HG03175 (cell line): Measurements from ENCODE around the gene APOL6.

Source experiments
- ATAC-seq: cut with Tn5 transposase; IDR thresholded peaks from one replicate; pipeline ENCODE4 v1.9.1; 2021; ENCODE audit warnings: mild to moderate bottlenecking, moderate library complexity; ENCODE audit not compliant: unreplicated experiment

The APOL6 gene, protein sequence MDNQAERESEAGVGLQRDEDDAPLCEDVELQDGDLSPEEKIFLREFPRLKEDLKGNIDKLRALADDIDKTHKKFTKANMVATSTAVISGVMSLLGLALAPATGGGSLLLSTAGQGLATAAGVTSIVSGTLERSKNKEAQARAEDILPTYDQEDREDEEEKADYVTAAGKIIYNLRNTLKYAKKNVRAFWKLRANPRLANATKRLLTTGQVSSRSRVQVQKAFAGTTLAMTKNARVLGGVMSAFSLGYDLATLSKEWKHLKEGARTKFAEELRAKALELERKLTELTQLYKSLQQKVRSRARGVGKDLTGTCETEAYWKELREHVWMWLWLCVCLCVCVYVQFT

DNA sequence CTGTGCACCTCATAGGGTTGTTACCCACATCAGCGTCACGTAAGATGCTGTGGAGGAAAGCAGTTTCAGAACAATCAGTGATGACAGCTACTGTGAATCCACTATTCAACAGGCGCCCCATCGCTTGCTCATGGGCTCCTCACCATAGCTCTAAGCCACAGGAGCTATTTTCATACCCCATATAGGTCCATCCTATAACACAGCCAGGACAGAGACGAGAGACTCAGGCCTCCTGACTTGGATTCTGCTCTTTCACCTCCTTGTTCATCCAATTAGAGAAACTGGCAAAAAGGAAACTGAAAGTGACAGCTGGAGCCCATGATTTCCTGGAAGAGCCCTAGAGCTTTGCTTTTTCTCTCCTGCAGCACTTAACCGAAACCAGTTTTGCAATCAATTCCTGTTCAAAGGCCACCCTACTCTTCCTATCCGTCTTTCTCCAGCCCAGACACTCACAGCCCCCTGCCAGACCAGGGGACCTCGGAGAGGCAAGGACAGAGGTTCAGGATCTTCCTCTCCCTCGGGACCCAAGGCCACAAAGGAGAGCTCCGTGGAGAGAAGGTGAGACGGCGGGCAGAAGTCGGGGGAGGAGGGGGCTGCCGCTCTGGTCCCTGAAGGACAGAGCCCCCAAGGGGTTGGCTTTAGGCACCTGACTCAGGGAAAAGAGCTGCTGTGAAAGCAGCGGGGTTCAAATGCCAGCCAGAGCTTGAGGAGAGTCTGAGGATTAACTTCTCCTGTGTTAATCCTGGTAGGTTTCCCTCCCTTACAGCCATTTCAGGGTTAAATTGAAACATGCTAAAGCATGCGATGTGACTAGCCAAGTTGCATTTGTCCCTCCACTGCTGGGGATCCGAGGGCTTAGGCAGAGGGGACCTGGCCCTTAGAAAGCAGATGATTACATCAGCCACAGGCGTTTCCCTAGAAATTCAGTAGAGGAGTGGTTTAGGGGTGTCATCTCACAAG, at the start of gene APOL6:
Gene APOL6 (plus strand): TSS at position 381 of the 960 bp plus-strand sequence. CDS start 7,980 bp downstream, outside the sequence.
- ATAC-seq = peak; percentile 50

DNA sequence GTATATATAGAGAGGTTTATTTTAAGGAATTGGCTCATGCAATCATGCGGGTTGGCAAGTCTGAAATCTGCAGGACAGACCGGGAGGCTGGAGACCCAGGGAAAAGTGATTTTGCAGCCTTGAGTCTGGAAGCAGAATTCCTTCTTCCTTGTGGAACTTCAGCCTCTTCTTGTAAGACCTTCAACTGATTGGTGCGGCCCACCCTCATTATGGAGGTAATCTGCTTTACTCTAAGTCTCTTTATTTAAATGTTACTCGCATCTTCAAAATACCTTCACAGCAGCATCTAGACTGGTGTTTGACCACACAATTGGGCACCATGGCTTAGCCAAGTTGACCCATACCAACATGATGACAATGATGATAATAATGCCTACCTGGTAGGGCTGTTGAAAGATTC, 48.9 kb upstream of the APOL6 start:
- no peak for ATAC-seq

DNA sequence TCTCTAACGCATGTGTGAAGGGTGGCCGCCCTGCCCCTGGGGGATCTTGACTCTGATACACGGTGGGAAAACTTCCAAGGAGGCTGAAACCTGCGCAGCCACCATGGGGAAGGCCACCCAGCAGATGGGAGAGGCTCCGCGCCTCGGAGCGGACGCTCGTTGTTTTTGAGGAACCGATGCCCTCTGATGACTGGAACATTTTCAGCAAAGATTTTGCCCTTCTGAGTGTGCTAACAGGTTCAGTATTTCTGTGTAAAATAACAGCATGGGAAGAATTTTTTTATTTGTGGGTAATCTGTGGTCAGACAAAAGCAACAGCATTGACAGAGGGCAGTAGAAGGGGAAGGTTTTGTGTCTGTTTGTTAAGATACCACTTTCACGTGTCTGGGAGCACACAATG, 47.8 kb upstream of the APOL6 start:
- no peak for ATAC-seq

DNA sequence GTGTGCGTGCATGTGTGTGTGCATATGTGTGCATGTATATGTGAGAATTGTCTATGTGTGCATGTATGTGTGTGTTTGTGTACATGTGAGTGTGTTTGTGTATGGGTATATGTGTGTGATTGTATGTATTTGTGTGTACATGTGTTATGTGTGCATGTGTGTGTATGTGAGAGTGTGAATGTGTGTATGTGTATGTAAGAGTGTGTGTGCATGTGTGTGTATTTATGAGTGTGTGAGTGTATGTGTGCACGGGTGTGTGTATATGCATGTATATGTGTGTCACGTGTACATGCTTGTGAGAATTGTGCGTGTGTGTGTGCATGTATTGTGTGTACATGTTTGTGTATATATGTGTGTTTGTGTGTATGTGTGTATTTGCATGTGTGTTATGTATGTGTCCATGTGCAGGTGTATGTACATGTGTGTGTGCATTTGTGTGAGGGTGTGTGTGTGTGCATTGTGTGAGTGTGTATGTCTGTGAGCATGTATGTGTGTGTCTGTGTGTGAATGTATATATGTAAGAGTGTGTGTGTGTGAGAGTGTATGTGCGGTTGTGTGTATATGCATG, 47.1 kb upstream of the APOL6 start:
- no peak for ATAC-seq

DNA sequence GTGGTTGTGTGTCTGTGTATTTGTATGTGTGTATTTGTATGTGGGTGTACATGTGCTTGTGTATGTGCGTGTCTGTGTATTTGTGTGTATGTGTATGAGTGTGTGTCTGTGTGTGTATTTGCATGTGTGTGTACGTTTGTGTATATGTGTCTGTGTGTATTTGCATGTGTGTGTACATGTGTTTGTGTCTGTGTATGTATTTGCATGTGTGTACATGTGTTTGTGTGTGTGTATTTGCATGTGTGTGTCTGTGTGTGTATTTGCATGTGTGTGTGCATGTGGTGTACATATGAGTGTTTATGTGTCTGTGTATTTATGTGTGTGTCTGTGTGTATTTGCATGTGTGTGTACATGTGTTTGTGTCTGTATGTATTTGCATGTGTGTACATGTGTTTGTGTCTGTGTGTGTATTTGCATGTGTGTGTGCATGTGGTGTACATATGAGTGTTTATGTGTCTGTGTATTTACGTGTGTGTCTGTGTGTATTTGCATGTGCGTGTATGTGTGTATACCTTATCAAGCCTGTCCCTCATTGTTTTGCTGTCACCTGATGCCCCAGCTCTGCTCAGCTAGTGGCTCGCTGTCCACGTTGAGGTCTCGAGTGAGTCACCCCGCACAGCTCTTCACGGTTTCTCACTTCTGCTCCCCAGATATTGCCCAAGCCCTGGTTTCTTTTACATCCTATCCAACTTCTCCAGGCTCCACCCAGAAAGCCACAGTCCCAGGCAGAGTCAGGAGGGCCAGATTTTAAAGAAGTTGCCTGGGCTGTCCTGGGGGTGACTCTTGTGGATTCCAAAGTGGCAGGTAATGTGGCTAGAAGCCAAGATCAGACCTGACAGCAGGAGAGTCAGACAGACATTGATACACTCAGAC, 46.3 kb upstream of the APOL6 start:
- ATAC-seq = no peak

DNA sequence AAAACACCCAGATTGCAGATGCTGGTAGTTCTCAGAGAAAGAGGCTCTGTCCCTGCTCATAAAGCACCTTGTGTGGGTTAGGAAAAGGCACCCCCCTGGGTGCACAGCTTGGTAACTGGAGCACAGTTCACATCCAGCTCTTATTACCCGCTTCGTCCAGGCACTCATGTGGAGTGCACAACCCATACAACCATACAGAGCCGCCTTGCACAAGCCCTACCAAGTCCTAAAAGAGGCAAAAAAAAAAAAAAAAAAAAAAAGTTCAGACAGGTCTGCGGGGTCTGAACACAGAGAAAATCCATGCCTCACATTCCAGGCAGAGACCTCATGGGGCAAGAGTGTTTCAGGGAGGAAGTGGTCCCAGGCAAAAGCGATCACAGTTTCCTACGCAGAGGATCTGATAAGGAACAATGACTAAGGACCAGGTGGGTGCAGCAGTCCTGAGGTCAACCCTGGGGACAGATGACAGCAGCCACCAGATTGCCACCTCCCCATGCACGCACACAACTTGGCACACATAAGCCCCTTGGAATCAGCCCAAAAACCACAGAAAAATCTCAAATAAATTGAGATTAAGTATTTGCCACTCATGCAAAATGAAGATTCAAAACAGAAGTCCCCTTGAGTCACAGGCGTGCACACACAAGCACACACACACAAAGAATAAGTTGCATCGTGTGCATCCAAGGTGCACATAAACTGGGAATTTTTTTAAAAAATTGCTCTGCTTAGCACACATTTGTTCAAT, 43.5 kb upstream of the APOL6 start:
- no peak for ATAC-seq

DNA sequence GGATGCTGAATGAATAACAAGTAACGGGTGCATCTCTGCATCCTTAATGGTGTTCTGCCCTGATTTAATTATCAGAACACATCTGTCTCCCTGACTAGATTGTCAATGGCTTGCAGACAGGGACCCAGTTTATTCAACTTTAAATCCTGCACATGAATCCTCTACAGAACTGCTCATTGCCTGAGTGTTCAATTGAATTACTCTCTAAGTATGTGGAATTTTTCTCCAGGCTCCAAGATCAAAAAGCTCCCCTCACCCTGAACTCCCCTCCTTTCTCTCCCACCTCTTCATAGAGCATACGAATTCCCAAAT, 42.9 kb upstream of the APOL6 start:
- no peak for ATAC-seq

DNA sequence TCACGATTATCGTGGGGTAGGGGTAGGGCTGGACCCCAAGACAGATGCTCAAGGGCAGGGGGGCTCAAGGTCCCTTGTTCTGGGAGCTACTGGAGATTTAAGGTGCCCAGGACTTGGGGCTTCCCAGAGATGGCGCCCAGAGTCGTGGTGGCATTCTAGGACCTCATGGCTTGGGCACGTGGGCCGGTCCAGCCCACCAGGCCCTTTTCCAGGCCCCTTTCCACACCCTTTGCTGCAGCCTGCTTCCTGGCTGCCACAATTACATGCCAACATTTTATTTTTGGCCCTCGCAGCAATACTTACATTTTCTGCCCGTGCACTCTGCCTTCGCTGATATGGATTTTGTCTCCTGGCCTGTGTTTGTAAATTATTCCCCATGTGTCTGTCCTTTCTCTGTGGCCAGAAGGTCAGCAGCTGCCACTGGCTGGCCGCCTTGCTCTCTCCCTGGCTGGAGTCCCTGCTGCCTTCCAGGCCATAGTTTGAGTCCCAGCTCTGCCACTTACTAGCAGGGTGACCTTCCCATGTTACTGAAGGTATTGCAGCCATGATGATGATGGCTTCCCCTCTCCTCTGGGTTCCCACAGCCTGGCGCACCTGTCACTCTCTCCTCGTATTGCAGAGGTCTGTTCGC, 42.3 kb upstream of the APOL6 start:
- no peak for ATAC-seq

DNA sequence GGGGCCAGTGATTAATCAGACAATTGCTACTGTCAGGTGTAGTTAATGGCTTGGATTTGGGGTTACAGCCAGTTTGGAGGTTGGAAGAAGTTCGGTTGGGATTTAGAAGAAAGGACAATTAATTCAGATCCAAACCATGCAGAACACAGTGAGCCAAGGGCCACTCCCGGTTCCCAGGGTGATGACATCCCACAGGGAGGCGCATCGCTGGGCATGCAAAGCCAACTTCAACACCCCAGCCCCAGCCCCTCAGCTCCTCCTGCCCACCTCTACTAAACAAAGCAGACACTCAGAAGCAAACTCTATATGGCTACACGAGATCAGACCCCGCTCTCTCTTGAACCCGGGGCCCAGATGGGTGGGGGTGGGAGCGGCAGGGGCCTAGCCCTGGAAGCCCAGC, 41.3 kb upstream of the APOL6 start:
- ATAC-seq = no peak

DNA sequence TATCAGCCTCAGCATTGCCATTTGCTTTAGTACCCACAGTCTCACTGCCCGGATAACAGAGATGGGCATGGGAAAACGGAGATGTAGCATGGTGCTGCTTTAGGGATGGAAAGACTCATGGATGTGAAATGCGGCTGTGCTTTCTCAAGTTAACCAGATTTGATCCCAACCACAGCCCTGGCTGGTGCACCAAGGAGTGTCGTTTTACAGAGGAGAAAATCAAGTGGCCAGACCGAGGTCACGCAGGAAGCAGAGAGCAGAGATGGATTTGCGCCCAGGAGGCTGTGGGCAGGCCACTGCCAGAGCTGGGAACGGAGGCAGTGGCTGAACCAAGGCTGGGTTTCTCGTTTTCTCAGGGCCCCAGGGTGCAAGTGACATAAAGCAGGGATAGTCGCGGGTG, 40.2 kb upstream of the APOL6 start:
- no peak for ATAC-seq

DNA sequence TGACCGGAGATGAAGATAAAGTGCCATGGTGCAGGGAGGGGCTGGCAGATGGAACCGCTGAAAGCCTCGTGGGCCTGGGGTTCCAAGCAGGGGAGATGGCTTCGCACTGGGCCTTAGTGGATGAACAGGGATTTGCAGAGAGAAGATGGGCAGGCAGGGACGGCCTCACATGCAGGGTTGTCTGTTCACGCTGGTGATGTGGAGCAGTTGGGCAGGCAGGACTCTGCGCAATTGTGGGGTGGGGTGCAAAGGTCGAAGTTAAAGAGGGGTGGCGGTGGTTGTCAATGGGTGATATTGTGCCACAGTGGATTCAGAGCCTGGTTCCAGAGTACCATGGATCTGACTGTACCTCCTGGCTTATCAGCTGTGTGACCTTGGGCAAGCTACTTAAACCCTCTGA, 39.0 kb upstream of the APOL6 start:
- no peak for ATAC-seq

DNA sequence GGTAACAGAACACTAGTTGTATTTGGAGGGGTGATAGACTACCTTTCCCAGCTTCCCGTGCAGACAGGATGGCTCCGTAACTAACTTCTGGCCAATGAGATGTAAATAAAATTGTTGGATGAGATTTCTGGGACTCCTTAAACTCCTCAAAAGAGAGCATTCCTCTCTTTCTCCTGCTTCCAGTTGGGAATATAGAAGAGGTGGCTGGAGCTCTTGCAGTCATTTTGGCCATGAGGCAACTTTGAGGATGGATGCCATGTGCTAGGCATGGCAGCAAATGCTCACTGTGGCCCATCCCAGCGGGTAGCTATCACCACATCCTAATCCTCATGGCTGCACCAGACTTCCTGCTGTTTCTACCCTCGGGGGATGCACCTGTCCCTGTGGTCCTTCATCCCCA, 38.5 kb upstream of the APOL6 start:
- ATAC-seq = no peak

DNA sequence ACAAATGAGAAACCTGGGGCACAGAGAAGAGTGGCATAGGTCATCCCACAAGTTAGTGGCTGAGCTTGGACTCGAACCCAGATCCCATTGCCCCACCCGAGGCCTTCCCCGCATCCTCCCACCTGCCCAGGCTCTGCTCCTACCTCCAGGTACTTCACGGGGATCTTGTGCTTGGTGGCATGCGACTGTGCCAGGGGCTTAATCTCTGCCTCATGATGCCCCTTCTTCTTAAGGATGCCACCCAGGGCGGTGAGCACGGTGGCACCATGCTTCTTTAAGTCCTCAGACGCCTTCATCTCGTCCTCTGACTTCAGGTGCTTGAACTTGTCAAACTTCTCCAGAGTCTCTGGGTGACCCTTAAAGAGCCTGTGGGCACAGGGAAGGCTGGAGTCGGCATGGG, 37.5 kb upstream of the APOL6 start:
- ATAC-seq = no peak

DNA sequence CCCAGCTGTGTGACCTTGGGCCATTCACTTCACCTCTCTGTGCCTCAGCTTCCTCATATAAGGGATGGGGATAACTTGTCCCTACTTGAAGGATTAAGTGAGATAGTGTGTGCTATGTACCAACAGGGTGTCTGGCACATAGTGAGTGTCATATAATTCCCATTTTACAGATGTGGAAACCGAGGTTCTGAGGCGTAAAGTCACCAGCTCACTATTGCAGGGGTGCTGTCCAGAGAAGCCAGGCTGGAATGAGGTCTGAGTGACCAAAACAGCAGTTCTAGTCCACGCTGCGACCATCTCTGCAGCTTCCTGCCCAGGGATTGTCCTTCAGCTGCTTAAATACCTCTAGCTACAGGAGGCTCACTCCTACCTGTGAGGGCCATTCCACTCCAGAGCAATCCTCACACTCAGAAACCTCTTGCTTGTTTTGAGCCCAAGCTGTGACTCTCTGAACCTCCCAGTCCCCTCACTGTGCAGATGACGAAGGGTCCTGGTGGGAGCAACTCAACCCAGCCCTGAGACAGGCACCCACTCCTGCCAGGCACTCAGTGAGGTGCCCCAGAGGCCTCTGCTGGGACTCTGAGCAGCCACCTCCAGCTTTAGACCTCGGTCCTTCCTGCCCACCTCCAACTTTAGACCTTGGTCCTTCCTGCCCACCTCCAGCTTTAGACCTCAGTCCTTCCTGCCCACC, 36.9 kb upstream of the APOL6 start:
- no peak for ATAC-seq

DNA sequence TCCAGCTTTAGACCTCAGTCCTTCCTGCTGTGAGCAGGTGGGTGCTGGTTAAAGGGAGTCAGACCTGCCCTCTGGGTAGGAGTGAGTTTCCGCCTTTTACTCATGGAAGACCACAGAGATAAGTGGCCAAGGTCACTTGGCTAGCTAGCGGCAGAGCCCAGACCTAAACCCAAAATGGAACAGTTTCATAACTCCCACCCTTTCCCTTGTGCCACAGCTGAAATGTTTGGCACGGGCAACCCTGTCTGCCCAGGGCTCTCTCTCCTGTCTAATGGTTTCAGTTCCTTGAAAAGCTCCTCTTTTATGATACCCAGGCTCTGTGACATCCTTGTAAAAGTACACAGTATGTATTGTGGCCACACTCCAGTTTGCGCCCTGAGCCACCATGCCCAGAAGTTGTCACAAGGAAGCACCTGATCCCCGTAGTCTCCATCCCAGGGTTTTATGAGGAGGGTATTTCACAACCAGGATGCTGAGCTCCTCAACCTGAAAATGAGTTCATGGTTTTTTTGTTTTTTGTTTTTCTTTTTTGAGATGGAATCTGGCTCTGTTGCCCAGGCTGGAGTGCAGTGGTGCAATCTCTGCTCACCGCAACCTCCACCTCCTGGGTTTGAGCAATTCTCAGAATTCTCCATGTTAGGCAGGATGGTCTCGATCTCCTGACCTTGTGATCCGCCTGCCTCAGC, 36.2 kb upstream of the APOL6 start:
- ATAC-seq = no peak

DNA sequence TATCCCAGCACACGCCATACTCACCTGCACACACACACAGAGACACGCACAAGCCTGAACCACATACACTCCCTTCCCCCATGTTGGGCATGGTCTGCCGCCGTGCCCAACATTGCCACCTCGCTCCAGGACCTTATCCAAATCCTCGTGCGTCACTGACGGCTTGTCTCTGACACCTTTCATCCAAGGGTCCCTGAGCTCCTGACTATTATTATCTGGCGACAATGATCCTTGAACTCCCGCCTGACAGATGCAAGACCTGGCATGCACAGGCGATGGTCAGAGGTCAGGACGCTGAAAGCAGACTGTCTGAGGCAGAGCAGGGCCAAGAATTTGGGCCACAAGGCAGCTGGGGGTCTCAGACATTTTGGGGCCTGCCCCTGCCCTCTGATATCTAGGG, 35.3 kb upstream of the APOL6 start:
- no peak for ATAC-seq

DNA sequence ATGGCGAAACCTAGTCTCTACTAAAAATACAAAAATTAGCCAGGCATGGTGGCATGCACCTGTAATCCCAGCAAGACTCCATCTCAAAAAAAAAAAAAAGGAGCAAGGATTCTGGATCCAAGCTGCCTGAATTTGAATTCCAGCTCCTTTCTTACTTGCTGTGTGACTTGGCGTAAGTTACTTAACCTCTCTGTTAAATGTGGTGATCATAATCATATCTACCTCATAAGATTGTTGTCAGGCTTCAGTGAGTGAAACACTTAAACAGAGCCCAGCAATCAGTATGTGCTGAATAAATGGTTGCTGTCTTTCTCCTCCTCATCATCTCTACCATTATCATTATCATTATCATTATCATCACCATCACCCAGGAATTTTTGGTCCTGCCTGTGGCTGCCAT, 33.8 kb upstream of the APOL6 start:
- no peak for ATAC-seq

DNA sequence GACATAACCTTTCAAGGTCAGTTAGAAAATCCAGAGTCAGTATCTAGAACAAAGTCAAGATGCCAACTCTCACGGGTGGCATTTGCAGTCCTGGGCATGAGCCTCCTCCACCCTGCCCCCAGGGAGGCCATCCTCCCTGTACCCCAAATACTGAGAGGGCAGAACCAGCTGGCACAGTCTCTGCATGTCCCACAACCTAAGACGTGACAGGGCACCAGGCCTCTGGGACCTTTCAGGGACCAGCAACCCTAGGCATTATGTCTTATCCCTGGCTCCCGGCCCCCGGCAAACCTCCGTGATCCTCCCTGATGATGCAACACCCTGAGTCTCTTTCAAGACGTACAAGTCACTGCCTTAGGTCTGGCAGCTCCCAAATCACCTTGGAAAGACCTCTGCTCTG, 33.1 kb upstream of the APOL6 start:
- no peak for ATAC-seq

DNA sequence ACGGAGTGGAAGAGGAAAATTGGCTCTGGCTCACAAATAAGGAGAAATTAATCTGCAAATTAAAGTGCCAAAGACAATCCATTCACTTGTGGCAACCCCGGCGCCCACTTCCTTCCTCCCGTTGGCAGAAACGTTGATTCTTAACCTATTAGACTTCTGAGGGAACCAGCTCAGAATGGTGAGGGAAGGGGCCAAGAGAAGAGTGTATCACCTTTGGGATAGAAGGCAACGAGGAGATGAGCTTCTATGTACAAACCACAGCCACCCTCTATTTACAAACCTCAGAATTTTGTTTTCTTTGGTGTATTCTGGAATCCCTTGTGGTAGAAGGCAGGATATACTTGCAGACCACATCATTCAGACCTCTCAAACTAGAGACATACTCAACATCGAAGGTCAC, 32.2 kb upstream of the APOL6 start:
- no peak for ATAC-seq
